PFSK-1 (cell line): ENCODE results near the gene NFE2L3.

Experiments used
- FOXP2 ChIP-seq: optimal IDR thresholded peaks from 2 replicates; pipeline ENCODE3; 2011; ENCODE audit warnings: borderline replicate concordance, control low read depth, inconsistent platforms; ENCODE audit not compliant: insufficient read depth; ENCODE audit errors: extremely low read length, extremely low read depth
- POLR2AphosphoS5 ChIP-seq: IDR thresholded peaks from 2 replicates; pipeline ENCODE4 v1.6.1; 2012; ENCODE audit warnings: low read depth, mild to moderate bottlenecking, control low read depth, low read length, moderate library complexity
- SIN3A ChIP-seq: IDR thresholded peaks from 2 replicates; pipeline ENCODE4 v1.6.1; 2012; ENCODE audit warnings: mild to moderate bottlenecking, low read length, moderate library complexity, borderline replicate concordance; ENCODE audit not compliant: insufficient read depth
- TAF1 ChIP-seq: IDR thresholded peaks from 2 replicates; pipeline ENCODE4 v1.6.1; 2012; ENCODE audit warnings: low read length, control low read depth, borderline replicate concordance; ENCODE audit not compliant: insufficient read depth
- TF ChIP-seq, protein P1 (sequence below), 2 experiments: IDR thresholded peaks; 2 replicates each; pipeline versions ENCODE4 v1.6.1 to v1.8.0; 2011 to 2012; ENCODE audit warnings: low read depth in 2 of 2, low read length in 2 of 2, control low read depth in 1 of 2, inconsistent platforms in 1 of 2, mild to moderate bottlenecking in 1 of 2, moderate library complexity in 1 of 2; ENCODE audit not compliant: insufficient read depth in 1 of 2

DNA sequence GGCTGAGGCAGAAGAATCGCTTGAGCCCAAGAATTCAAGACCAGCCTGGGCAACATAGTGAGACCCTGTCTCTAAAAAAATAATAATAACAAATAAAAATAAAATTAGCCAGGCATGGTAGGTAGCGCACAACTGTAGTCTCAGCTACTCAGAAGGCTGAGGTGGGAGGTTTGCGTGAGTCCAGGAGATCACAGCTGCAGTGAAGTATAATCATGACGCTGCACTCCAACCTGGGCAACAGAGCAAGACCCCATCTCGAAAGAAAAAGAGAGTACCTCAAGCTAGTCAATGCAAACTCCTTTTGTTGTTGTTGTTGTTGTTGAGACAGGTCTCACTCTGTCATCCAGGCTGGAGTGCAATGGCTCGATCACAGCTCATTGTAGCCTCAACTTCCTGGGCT lies 34.0 kb upstream of the NFE2L3 start:
- TF ChIP-seq POLR2AphosphoS5 (no peak), SIN3A (no peak), TAF1 (no peak), FOXP2 (no peak)
- TF ChIP-seq, protein P1, sequence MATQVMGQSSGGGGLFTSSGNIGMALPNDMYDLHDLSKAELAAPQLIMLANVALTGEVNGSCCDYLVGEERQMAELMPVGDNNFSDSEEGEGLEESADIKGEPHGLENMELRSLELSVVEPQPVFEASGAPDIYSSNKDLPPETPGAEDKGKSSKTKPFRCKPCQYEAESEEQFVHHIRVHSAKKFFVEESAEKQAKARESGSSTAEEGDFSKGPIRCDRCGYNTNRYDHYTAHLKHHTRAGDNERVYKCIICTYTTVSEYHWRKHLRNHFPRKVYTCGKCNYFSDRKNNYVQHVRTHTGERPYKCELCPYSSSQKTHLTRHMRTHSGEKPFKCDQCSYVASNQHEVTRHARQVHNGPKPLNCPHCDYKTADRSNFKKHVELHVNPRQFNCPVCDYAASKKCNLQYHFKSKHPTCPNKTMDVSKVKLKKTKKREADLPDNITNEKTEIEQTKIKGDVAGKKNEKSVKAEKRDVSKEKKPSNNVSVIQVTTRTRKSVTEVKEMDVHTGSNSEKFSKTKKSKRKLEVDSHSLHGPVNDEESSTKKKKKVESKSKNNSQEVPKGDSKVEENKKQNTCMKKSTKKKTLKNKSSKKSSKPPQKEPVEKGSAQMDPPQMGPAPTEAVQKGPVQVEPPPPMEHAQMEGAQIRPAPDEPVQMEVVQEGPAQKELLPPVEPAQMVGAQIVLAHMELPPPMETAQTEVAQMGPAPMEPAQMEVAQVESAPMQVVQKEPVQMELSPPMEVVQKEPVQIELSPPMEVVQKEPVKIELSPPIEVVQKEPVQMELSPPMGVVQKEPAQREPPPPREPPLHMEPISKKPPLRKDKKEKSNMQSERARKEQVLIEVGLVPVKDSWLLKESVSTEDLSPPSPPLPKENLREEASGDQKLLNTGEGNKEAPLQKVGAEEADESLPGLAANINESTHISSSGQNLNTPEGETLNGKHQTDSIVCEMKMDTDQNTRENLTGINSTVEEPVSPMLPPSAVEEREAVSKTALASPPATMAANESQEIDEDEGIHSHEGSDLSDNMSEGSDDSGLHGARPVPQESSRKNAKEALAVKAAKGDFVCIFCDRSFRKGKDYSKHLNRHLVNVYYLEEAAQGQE (IDR thresholded peaks at IDR 0.05; ENCODE audit: insufficient read depth in 1 of 2, low read depth in 2 of 2, low read length in 2 of 2): no peak
